Uterus (tissue), 2 donors: ENCODE measurements around the gene TDRD10.

Experiments used
- POLR2A ChIP-seq, 2 donors: fragments of 450-650 bp; IDR thresholded peaks; one replicate each; pipeline ENCODE4 v1.6.1; 2016; ENCODE audit warnings: antibody characterized with exemption in 2 of 2, mild to moderate bottlenecking in 1 of 2, moderate library complexity in 1 of 2
- TF ChIP-seq, protein P1 (sequence below), 4 experiments: fragments of 200-600 bp in 2 of 4; fragments of 450-650 bp in 2 of 4; sonication (generic) in 2 of 4; IDR thresholded peaks; one replicate each; pipeline ENCODE4 v1.5.1; 2016 to 2019; ENCODE audit warnings: antibody characterized with exemption in 4 of 4, mild to moderate bottlenecking in 2 of 4, moderate library complexity in 1 of 4

DNA sequence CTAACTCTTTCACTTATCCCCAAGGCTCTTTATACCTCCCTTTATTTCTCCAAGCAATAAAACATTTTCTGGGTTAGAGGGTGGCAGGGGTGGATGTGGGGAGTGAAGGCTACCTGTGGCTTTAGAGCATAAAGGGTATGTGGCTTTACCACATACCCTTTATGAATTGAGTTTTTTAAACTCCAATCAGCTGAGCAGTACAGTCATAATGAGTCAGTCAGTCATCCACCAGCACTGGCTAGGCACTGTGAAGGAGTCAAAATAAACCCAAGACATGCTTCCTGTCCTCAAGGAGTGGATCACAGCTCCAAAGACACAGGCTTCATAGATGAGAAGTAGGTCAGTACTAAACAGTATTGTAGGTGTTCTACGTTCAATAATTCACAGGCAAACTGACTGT, 2.6 kb upstream of the TDRD10 start:
- TF ChIP-seq, protein P1, sequence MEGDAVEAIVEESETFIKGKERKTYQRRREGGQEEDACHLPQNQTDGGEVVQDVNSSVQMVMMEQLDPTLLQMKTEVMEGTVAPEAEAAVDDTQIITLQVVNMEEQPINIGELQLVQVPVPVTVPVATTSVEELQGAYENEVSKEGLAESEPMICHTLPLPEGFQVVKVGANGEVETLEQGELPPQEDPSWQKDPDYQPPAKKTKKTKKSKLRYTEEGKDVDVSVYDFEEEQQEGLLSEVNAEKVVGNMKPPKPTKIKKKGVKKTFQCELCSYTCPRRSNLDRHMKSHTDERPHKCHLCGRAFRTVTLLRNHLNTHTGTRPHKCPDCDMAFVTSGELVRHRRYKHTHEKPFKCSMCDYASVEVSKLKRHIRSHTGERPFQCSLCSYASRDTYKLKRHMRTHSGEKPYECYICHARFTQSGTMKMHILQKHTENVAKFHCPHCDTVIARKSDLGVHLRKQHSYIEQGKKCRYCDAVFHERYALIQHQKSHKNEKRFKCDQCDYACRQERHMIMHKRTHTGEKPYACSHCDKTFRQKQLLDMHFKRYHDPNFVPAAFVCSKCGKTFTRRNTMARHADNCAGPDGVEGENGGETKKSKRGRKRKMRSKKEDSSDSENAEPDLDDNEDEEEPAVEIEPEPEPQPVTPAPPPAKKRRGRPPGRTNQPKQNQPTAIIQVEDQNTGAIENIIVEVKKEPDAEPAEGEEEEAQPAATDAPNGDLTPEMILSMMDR (IDR thresholded peaks at IDR 0.05): no peak
- no peak for TF ChIP-seq POLR2A (IDR thresholded peaks at IDR 0.05)
